OCI-LY7 (cell line): Measurements from ENCODE around the gene TSC22D2. TPM values are rescaled to one million over a fixed set of nuclear protein-coding genes. Genes with fewer than 3 reads are reported as not detected.

ENCODE experiments used
- BruUV-seq: library from RNA; stranded (reverse); fragments of 400-500 nt; replicated peaks from 2 replicates; lab custom pipeline; 2021; lab: Mats Ljungman, UMichigan
- CTCF ChIA-PET: fragments of 300-600 bp; sonication (Branson Sonifier 250); formaldehyde crosslinking; loops from one replicate; lab custom pipeline; 2022; ENCODE audit warnings: antibody characterized with exemption; ENCODE audit not compliant: unreplicated experiment; lab: Charles Lee
- POLR2A ChIA-PET: fragments of 300-600 bp; sonication (Branson Sonifier 250); formaldehyde crosslinking; loops from one replicate; lab custom pipeline; 2022; ENCODE audit warnings: antibody characterized with exemption; lab: Charles Lee
- DNase-seq: peaks from one replicate; pipeline ENCODE4 v3.0.0-alpha.2; 2015; ENCODE audit warnings: low spot score
- H2AFZ ChIP-seq: fragments of 200-600 bp; sonication (generic), shearing (Covaris generic); 2 replicates; pipeline ENCODE4 v1.6.1; 2014; ENCODE audit warnings: mild to moderate bottlenecking, antibody characterized with exemption, low read length, moderate library complexity
- H3K27ac ChIP-seq: fragments of 200-600 bp; sonication (generic); 2 replicates; pipeline ENCODE4 v1.5.1; 2014; ENCODE audit warnings: mixed run types, low read depth, mild to moderate bottlenecking, moderate library complexity, low read length, inconsistent platforms; ENCODE audit not compliant: poor library complexity, severe bottlenecking
- H3K36me3 ChIP-seq: fragments of 200-600 bp; sonication (generic); 2 replicates; pipeline ENCODE4 v1.6.1; 2014; ENCODE audit warnings: mild to moderate bottlenecking, antibody characterized with exemption, low read length, moderate library complexity, mixed read lengths; ENCODE audit not compliant: insufficient read depth
- H3K4me1 ChIP-seq: fragments of 200-600 bp; sonication (generic); 2 replicates; pipeline ENCODE4 v1.5.1; 2014; ENCODE audit warnings: mild to moderate bottlenecking, low read length; ENCODE audit not compliant: insufficient read depth, poor library complexity, severe bottlenecking
- H3K4me2 ChIP-seq: fragments of 200-600 bp; sonication (generic); 2 replicates; pipeline ENCODE4 v1.6.1; 2014; ENCODE audit warnings: mild to moderate bottlenecking, low read length
- H3K4me3 ChIP-seq: fragments of 200-600 bp; sonication (generic); 2 replicates; pipeline ENCODE4 v1.5.1; 2014; ENCODE audit warnings: mild to moderate bottlenecking, low read depth, low read length; ENCODE audit not compliant: poor library complexity, severe bottlenecking
- H3K79me2 ChIP-seq: fragments of 200-600 bp; sonication (generic); 2 replicates; pipeline ENCODE4 v1.6.1; 2016; ENCODE audit warnings: low read depth, mild to moderate bottlenecking, low read length, moderate library complexity, mixed read lengths; ENCODE audit not compliant: insufficient read depth
- H3K9me2 ChIP-seq: fragments of 200-600 bp; sonication (generic); 2 replicates; pipeline ENCODE4 v1.6.1; 2016; ENCODE audit warnings: mild to moderate bottlenecking, low read length, mixed read lengths; ENCODE audit not compliant: insufficient read depth
- H3K9me3 ChIP-seq: fragments of 200-600 bp; sonication (generic); 2 replicates; pipeline ENCODE4 v1.6.1; 2014; ENCODE audit warnings: mild to moderate bottlenecking, mixed run types, low read length, mixed read lengths
- H4K20me1 ChIP-seq: fragments of 200-600 bp; sonication (generic); 2 replicates; pipeline ENCODE4 v1.6.1; 2014; ENCODE audit warnings: mild to moderate bottlenecking, antibody characterized with exemption, low read length, moderate library complexity, mixed read lengths; ENCODE audit not compliant: insufficient read depth
- CTCF ChIP-seq: fragments of 200-600 bp; sonication (generic); conservative IDR thresholded peaks from 2 replicates; pipeline ENCODE4 v1.5.1; 2014; ENCODE audit warnings: mild to moderate bottlenecking, antibody characterized with exemption, low read length, moderate library complexity, mixed read lengths
- EZH2phosphoT487 ChIP-seq: fragments of 200-600 bp; sonication (generic); IDR thresholded peaks from 2 replicates; pipeline ENCODE4 v1.6.1; 2018; ENCODE audit warnings: low read depth, borderline replicate concordance, mild to moderate bottlenecking, mixed run types, antibody characterized with exemption, low read length, moderate library complexity, mixed read lengths
- intact Hi-C: fragments of 100-400 bp; cut with micrococcal nuclease; formaldehyde crosslinking; loops from one replicate; pipeline ENCODE4 v1.10.0; 2022; ENCODE audit not compliant: unreplicated experiment
- total RNA-seq, 2 experiments: library from RNA; depleted of rRNA in 1 of 2; stranded (reverse); fragments of >200 nt in 1 of 2; shearing (Covaris generic) in 1 of 2; gene quantifications; 2 replicates each; pipeline ENCODE4 v1.2.3, GENCODE V29; 2014 to 2022

TSC22D2 gene
- total RNA-seq, 2 experiments from 2014 or later, result 5.9 to 24.2 TPM

- no peak overlapping the region for H3K27ac ChIP-seq
- ChIA-PET POLR2A (interaction anchor here (0.6 to 2.8 kb wide), 12 partner anchors 10 to 459 kb away, joined by 3 to 16 read pairs (median 3); partner anchors contain the start of genes EIF2A and SERP1), CTCF (interaction anchor here (0.5 kb wide), 1 partner anchor 315 kb away, joined by 3 read pairs; no protein-coding TSS in a partner anchor)
- no peaks in the 10 kb centered on the region for H3K9me2 ChIP-seq
- H3K9me3 ChIP-seq, result no peaks in the 10 kb centered on the region
- DNase-seq, result peak; percentile 29
- peak overlapping the region; percentile 89 for H3K4me2 ChIP-seq
- peaks cover 69% of the 10 kb centered on the region for H4K20me1 ChIP-seq
- no peak overlapping the region for H2AFZ ChIP-seq
- peaks cover 68% of the 10 kb centered on the region for H3K36me3 ChIP-seq
- intact Hi-C loops, result loop anchor here (10.0 kb wide), 1 partner anchor 438 kb away; the partner anchor contains the start of gene PFN2
- peaks cover 16% of the 10 kb centered on the region for H3K4me1 ChIP-seq
- H3K4me3 ChIP-seq, result peak overlapping the region; percentile 78
- TF ChIP-seq CTCF (no peak), EZH2phosphoT487 (no peak)
- peaks cover 88% of the 10 kb centered on the region for H3K79me2 ChIP-seq
- BruUV-seq, result no TSS peak
Measured at GRCh38 chr3:150412561-150413231, 4.6 kb downstream of the TSC22D2 start.

GRCh38 chr3:150414258-150414657 lies 6.2 kb downstream of the TSC22D2 start:
- Histone ChIP-seq H3K4me3 (peak overlapping the region; percentile 78), H3K4me1 (peaks cover 16% of the 10 kb centered on the region), H3K27ac (no peak overlapping the region), H3K9me2 (no peaks in the 10 kb centered on the region), H4K20me1 (peaks cover 72% of the 10 kb centered on the region), H3K79me2 (peaks cover 100% of the 10 kb centered on the region), H2AFZ (no peak overlapping the region), H3K4me2 (peak overlapping the region; percentile 89), H3K36me3 (peaks cover 70% of the 10 kb centered on the region), H3K9me3 (no peaks in the 10 kb centered on the region)
- intact Hi-C loops, result loop anchor here (10.0 kb wide), 1 partner anchor 439 kb away; the partner anchor contains the start of gene PFN2
- no TSS peak for BruUV-seq
- CTCF ChIA-PET, result no interaction called here
- DNase-seq, result peak; percentile 10
- no peak for TF ChIP-seq EZH2phosphoT487
- TF ChIP-seq CTCF, result no peak
- POLR2A ChIA-PET, result interaction anchor here (0.5 to 1.4 kb wide), 5 partner anchors 8 to 347 kb away, joined by 3 to 5 read pairs (median 4); partner anchors contain the start of gene SERP1
